ENCODE data around the gene EIF3J.
"Not testable (repeated sequence)": the region's sequence is repeated elsewhere in the genome, so short reads cannot be mapped to it uniquely, and the experiment has no call there.

The EIF3J gene

GRCh38 chr15:44536962-44537734 lies at the start of gene EIF3J:
TSS of gene EIF3J (plus strand) at chr15:44537147. CDS start at chr15:44537195, 48 bp downstream.
- peak; percentile 96 for DNase-seq

- peak; percentile 33 for DNase-seq
Measured at GRCh38 chr15:44489464-44489863, 47.5 kb upstream of the EIF3J start.

DNA sequence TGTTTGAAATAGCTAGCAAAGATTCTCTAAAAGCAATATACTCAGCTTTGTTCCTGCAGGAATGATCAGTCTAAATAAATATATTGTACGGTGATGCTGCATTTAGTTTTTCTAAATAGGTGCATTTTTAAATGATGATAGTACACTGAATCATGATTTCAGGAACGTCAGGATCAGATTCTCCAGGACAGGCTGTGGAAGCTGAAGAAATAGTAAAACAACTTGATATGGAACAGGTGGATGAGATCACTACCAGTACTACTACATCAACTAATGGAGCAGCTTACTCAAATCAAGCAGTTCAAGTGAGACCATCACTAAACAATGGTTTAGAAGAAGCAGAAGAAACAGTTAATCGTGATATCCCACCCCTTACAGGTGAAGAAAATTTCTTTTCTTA lies 46.3 kb upstream of the EIF3J start:
- DNase-seq = no peak

DNA sequence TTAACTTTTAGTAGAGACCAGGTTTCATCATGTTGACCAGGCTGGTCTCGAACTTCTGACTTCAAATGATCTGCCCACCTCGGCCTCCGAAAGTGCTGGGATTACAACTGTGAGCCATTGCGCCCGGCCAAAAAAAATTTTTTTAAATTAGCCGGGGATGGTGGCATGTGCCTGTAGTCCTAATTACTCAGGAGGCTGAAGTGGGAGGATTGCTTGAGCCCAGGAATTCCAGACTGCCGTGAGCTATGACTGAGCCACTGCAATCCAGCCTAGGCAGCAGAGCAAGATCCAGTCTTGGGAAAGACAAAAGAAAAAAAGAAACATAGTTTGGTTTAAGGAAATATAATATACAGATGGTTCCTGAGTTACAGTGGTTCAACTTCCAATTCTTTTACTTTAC lies 44.9 kb upstream of the EIF3J start:
- DNase-seq = no peak

DNA sequence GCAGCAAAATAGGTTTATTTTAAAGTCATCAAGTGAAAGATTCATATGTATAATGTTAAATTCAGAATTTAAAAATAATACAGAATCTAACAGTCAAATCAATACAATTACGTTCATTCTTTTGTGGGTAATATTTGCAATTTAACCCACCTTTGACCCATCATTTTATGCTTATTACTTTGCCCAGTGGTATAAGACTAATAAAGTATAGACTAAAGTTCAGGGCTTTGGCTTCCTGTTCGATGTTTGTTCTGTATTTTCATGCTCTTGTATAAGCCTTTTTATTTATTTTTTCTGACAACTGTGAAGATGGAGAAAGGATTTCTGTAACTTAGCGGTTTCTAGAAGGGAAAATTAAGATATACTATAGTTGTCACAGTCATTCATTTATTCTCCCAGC lies 44.3 kb upstream of the EIF3J start:
- no peak for DNase-seq

DNA sequence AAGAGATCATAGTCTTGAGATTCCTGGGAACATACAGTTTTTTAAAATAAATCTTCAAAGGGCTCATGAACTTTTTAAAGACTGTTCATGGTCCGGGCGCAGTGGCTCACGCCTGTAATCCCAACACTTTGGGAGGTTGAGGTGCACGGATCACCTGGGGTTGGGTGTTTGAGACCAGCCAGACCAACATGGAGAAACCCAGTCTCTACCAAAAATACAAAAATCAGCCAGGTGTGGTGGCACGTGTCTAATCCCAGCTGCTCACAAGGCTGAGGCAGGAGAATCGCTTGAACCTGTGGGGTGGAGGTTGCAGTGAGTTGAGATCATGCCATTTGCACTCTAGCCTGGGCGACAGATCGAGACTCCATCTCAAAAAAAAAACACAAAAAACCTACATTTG lies 41.4 kb upstream of the EIF3J start:
- DNase-seq = no peak

DNA sequence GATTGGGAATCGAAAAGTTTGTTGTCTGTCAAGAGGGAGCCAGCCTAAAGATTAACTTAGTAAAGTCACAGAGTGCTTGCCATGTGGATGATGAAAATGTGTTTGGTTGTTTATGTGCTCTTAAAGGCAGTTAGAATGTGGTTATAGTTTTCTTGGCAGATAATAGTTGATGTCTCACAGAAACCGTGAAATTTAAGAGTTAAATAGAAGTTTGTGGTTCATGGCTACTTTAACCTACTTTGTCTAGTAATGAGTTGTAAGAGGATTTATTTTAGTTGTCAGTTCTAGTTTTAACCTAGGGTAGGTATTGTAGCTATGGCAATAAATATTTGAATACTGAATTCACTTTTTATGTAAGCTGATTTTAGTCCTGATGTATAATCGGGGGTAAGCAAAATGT lies 36.4 kb upstream of the EIF3J start:
- no peak for DNase-seq

GRCh38 chr15:44501768-44502366 lies 35.1 kb upstream of the EIF3J start:
- peak; percentile 53 for DNase-seq

GRCh38 chr15:44516436-44516835 lies 20.5 kb upstream of the EIF3J start:
- no peak for DNase-seq

GRCh38 chr15:44519537-44519936 lies 17.4 kb upstream of the EIF3J start:
- DNase-seq = no peak

DNA sequence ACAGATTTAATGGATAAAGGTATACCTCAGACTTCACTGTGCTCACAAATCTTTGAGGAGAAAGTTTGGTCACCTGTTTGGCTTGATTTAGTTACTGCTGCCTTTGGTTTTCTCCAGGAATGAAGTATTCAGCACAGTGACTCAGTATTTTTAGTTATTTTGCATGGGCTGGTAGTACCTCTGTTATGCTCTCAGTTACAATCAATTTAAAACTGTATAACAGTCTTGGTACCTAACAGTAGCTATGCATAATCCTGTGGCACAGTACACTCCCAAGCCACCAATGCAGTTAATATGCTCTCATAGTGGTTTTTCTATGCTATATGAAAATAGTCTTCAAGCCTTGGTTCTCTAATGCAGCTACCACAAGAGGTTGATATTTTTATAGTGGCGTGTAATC lies 11.9 kb upstream of the EIF3J start:
- no peak for DNase-seq

DNA sequence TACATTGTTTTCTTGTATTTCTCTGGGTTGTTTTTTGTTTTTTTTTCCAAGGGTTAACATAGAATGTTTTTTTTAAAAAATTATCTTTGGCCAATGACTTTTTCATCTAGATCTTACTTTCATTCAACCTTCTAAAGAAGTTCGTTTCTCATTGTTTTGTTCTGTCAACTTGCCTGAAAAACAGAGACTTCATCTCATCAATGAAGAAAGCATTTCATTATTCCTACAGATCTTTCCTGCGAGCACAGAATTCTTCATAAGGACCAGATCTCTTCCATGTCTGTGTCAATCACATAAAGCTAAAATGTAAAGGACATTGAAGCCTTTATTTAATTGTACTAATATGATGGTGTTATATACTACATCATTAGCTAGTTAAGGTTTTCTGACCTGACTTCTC lies 9.7 kb upstream of the EIF3J start:
- DNase-seq = no peak

- no peak for DNase-seq
Measured at GRCh38 chr15:44529864-44530604, 6.9 kb upstream of the EIF3J start.

DNA sequence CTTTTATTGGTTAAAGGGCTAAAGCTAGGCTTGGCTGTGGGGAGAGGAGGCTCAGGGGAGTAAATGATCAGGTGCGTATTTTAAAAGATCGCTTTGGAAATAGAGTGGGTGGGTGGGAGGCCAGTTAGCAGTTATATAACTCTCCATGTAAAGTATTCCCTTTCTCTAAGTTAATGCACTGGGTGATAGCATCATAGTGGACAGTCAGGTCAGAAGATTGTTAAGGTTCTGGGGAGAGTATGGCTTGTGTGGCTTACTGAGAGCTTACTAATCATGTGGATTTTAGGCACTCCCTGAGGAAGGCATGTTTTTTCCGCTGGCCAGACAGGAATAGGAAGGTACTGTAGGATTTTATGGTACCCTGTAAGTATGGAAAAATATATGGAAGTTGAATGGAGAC lies 6.3 kb upstream of the EIF3J start:
- DNase-seq = no peak

DNA sequence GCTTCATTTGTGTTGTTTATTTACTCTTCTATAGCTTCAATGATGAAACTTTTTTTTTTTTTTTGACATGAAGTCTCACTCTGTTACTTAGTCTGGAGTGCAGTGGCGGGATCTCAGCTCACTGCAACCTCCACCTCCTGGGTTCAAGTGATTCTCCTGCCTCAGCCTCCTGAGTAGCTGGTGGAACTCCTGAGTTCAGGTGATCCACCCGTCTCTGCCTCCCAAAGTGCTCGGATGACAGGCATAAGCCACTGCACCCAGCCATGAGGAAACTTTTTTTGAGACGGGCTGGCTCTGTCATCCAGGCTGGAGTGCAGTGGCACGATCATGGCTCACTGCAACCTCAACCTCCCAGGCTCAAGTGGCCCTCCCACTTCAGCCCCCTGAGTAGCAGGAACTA lies 4.7 kb upstream of the EIF3J start:
- DNase-seq = not testable (repeated sequence)

GRCh38 chr15:44532689-44533088 lies 4.3 kb upstream of the EIF3J start:
- peak; percentile 13 for DNase-seq

DNA sequence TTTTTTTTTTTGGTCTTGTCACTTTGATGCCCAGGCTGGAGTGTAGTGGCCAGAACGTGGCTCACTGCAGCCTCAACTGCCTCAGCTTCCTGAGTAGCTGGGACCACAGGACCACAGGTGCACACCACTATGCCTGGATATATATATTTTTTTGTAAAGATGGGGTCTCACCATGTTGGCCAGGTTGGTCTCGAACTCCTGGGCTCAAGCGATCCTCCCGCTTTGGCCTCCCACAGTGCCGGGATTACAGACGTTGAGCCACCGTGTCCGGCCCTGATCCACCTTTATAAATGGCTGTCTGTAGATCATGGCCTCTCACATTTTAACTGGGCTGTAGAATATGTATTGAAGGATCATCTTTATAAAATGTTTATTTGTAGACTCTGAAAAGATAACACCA lies 1.9 kb upstream of the EIF3J start:
- no peak for DNase-seq

GRCh38 chr15:44535523-44536301 lies 1.2 kb upstream of the EIF3J start:
- no peak for DNase-seq

- no peak for DNase-seq
Measured at GRCh38 chr15:44536302-44536961, 515 bp upstream of the EIF3J start.

DNA sequence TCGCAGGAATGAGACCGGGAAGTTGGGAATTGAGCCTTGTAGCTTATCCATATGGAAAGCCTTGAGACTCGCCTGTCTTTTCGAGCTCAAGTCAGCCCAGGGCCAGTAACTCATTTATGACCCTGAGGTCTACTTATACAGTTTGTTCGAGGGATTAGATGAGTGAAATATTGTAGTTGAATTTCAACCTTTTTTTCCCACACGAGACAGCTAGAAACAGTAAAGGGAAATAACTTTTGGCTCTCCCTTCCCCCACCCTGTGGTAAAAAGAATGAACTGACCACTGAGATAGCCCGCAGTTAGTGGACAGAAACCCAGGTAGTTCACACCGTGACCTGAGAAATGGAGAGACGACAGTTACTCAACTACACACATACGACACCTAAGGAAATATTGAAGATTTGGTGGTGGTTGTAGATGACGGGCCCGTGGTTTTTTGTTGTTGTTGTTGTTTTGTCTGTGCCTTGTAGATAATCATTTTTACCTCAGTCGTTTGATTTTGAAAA lies 841 bp downstream of the EIF3J start:
- peak; percentile 34 for DNase-seq

- DNase-seq = no peak
Measured at GRCh38 chr15:44541282-44541958, 4.5 kb downstream of the EIF3J start.

GRCh38 chr15:44542596-44542995 lies 5.6 kb downstream of the EIF3J start:
- no peak for DNase-seq
